Endothelial cell of umbilical vein (primary cell): Measurements from ENCODE around the gene CELSR1. TPM values are rescaled to one million over a fixed set of nuclear protein-coding genes. Genes with fewer than 3 reads are reported as not detected.

Experiments
- BruUV-seq: library from RNA; stranded (reverse); fragments of 400-500 nt; replicated peaks from 2 replicates; lab custom pipeline; 2021; lab: Mats Ljungman, UMichigan
- CTCF ChIA-PET: fragments of 300-600, 350-600 bp; sonication (Branson Sonifier 250); formaldehyde crosslinking; loops from one replicate; lab custom pipeline; 2021; ENCODE audit warnings: antibody characterized with exemption, inconsistent platforms; lab: Charles Lee
- POLR2A ChIA-PET: fragments of 300-600, 350-600 bp; sonication (Branson Sonifier 250); formaldehyde crosslinking; loops from one replicate; lab custom pipeline; 2021; ENCODE audit warnings: antibody characterized with exemption, inconsistent platforms; lab: Charles Lee
- DNase-seq: peaks from one replicate; pipeline ENCODE4 v3.0.0-alpha.2; 2011; ENCODE audit warnings: low read depth, low spot score
- FAIRE-seq: peaks from 2 replicates; lab custom pipeline; 2011; peaks lifted over from hg19 to GRCh38; lab: Jason Lieb, UNC
- H2AFZ ChIP-seq: 2 replicates; pipeline ENCODE4 v1.6.0; 2012; ENCODE audit warnings: low read depth, low read length, control low read depth, inconsistent platforms
- H3K27ac ChIP-seq: 2 replicates; pipeline ENCODE4 v1.5.1; 2011; ENCODE audit warnings: low read depth, mild to moderate bottlenecking, control low read depth, low read length, moderate library complexity; ENCODE audit not compliant: insufficient read depth
- H3K27me3 ChIP-seq, 2 experiments: 2 replicates each; pipeline versions ENCODE4 v1.6.0 to v1.6.1; 2011; ENCODE audit warnings: low read length in 2 of 2, mixed read lengths in 1 of 2; ENCODE audit not compliant: control insufficient read depth in 2 of 2, insufficient read depth in 2 of 2
- H3K36me3 ChIP-seq, 2 experiments: 2 replicates in 1 of 2; 3 replicates in 1 of 2; pipeline ENCODE4 v1.5.1; 2011; ENCODE audit warnings: low read length in 2 of 2, mild to moderate bottlenecking in 1 of 2, moderate library complexity in 1 of 2; ENCODE audit not compliant: control insufficient read depth in 2 of 2, insufficient read depth in 2 of 2; ENCODE audit errors: extremely low read depth in 1 of 2
- H3K4me1 ChIP-seq: 3 replicates; pipeline ENCODE4 v1.5.1; 2011; ENCODE audit warnings: mild to moderate bottlenecking, low read length; ENCODE audit not compliant: control insufficient read depth, insufficient read depth; ENCODE audit errors: extremely low read depth
- H3K4me2 ChIP-seq: 2 replicates; pipeline ENCODE4 v1.6.1; 2011; ENCODE audit warnings: low read length, control low read depth, mixed read lengths; ENCODE audit not compliant: insufficient read depth
- H3K4me3 ChIP-seq, 3 experiments: fragments of 200-600 bp in 1 of 3; sonication (generic), shearing (Covaris generic) in 1 of 3; replicated peaks in 1 of 3; 2 replicates each; pipeline ENCODE4 v1.5.1; 2011 to 2016; ENCODE audit warnings: control low read depth in 3 of 3, low read length in 3 of 3, mild to moderate bottlenecking in 2 of 3, inconsistent platforms in 1 of 3, low read depth in 1 of 3, moderate library complexity in 1 of 3; ENCODE audit not compliant: insufficient read depth in 1 of 3
- H3K79me2 ChIP-seq: 2 replicates; pipeline ENCODE4 v1.6.0; 2012; ENCODE audit warnings: low read length, inconsistent platforms; ENCODE audit not compliant: control insufficient read depth, insufficient read depth
- H3K9ac ChIP-seq: replicated peaks from 2 replicates; pipeline ENCODE3; 2011; ENCODE audit warnings: low read length, control low read depth; ENCODE audit not compliant: insufficient read depth; ENCODE audit errors: extremely low read depth
- H3K9me1 ChIP-seq: replicated peaks from 3 replicates; pipeline ENCODE4 v1.6.0; 2011; ENCODE audit warnings: mild to moderate bottlenecking, low read length; ENCODE audit not compliant: control insufficient read depth, insufficient read depth; ENCODE audit errors: extremely low read depth
- H3K9me3 ChIP-seq: replicated peaks from 2 replicates; pipeline ENCODE4 v1.5.1; 2012; ENCODE audit warnings: low read length, inconsistent platforms; ENCODE audit not compliant: control insufficient read depth, insufficient read depth
- H4K20me1 ChIP-seq: replicated peaks from 2 replicates; pipeline ENCODE3; 2011; ENCODE audit warnings: mild to moderate bottlenecking, low read length; ENCODE audit not compliant: control insufficient read depth, insufficient read depth; ENCODE audit errors: extremely low read depth
- EZH2 ChIP-seq: IDR thresholded peaks from 2 replicates; pipeline ENCODE4 v1.6.1; 2012; ENCODE audit warnings: borderline replicate concordance, low read depth, mild to moderate bottlenecking, moderate library complexity, low read length, inconsistent platforms; ENCODE audit not compliant: severe bottlenecking
- FOS ChIP-seq: IDR thresholded peaks from 2 replicates; pipeline ENCODE4 v1.6.1; 2011; ENCODE audit warnings: mild to moderate bottlenecking, low read length, moderate library complexity, borderline replicate concordance; ENCODE audit not compliant: insufficient read depth
- GATA2 ChIP-seq: IDR thresholded peaks from 2 replicates; pipeline ENCODE4 v1.7.0; 2011; ENCODE audit warnings: low read depth, mild to moderate bottlenecking, moderate library complexity, mixed read lengths, low read length; ENCODE audit not compliant: insufficient read length, insufficient read depth
- JUN ChIP-seq: IDR thresholded peaks from 2 replicates; pipeline ENCODE4 v1.6.1; 2011; ENCODE audit warnings: borderline replicate concordance, low read depth; ENCODE audit not compliant: insufficient read length, insufficient read depth
- MAX ChIP-seq: IDR thresholded peaks from 2 replicates; pipeline ENCODE4 v1.6.1; 2011; ENCODE audit not compliant: insufficient read depth, insufficient read length
- MYC ChIP-seq: IDR thresholded peaks from one replicate; pipeline ENCODE4 v1.6.1; 2011; ENCODE audit warnings: mild to moderate bottlenecking, low read depth, low read length
- POLR2A ChIP-seq: IDR thresholded peaks from 2 replicates; pipeline ENCODE4 v1.6.1; 2012; ENCODE audit warnings: low read depth, mild to moderate bottlenecking, control low read depth, low read length
- POLR2AphosphoS5 ChIP-seq: IDR thresholded peaks from 2 replicates; pipeline ENCODE4 v1.6.1; 2012; ENCODE audit warnings: low read depth, mild to moderate bottlenecking, control low read depth, low read length, moderate library complexity; ENCODE audit not compliant: insufficient read depth
- dilution Hi-C: fragments of 300-500 bp; cut with MboI; formaldehyde crosslinking; loops from one replicate; pipeline ENCODE4 v1.15.0; 2019; ENCODE audit warnings: low sequenced_read_pairs; ENCODE audit not compliant: extremely low pct_ligation_motif_present
- intact Hi-C: fragments of 100-400 bp; cut with micrococcal nuclease; formaldehyde crosslinking; loops from one replicate; pipeline ENCODE4 v1.10.0; 2022
- polyA plus RNA-seq, 4 experiments: library from polyadenylated mRNA; depleted of rRNA in 3 of 4; stranded (reverse) in 3 of 4; unstranded in 1 of 4; fragments of >200 nt; gene quantifications; 2 replicates each; pipeline versions ENCODE4 v1.2.1 to v1.2.3, GENCODE V29; 2011 to 2012; ENCODE audit warnings: missing spikeins in 1 of 4
- total RNA-seq: library from RNA; stranded (reverse); gene quantifications from 2 replicates; pipeline ENCODE4 v1.2.3, GENCODE V29; 2021
- TF ChIP-seq, protein P1 (sequence below), 2 donors: IDR thresholded peaks; 1 replicate in 1 of 2; 2 replicates in 1 of 2; pipeline ENCODE4 v1.5.1; 2011; ENCODE audit warnings: low read length in 2 of 2, mild to moderate bottlenecking in 2 of 2, moderate library complexity in 2 of 2, control low read depth in 1 of 2, inconsistent platforms in 1 of 2, low read depth in 1 of 2; ENCODE audit not compliant: insufficient read depth in 1 of 2; ENCODE audit errors: extremely low read depth in 1 of 2

Gene CELSR1
- total and polyA plus RNA-seq, 2 donors (not counting 3 experiments of a cell fraction or from before 2014, with no cell fraction given), result 3.7 to 5.4 TPM

DNA sequence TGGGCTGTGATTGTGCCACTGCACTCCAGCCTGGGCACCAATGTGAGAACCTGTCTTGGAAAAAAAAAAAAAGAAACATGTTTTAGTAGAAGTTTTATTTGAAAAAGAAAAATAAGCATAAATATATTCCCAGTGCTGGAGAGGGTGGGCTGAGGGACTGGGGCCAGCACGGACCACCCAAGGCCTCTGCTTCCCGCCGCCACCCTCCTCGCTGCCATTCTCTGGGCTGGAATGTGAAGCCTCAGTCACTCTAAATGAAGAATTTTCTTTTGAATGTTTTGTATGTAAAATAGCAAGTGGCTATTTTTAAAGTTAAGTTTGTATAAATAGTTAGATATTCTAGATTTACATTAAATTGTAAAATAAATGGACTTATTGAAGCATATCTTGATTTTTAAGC is 207.0 kb downstream of the CELSR1 start:
- Histone ChIP-seq H3K27ac (no peak overlapping the region), H3K79me2 (no peaks in the 10 kb centered on the region), H3K9ac (no peak overlapping the region), H3K9me3 (no peaks in the 10 kb centered on the region), H3K4me3 (no peak overlapping the region), H4K20me1 (no peaks in the 10 kb centered on the region), H3K9me1 (no peaks in the 10 kb centered on the region), H2AFZ (no peak overlapping the region), H3K4me2 (no peak overlapping the region), H3K4me1 (no peaks in the 10 kb centered on the region), H3K36me3 (peaks cover 6% of the 10 kb centered on the region in 2 experiments), H3K27me3 (no peaks in the 10 kb centered on the region)
- BruUV-seq, result no TSS peak
- ChIA-PET POLR2A (no interaction called here), CTCF (interaction anchor here (0.9 kb wide), 1 partner anchor 324 kb away, joined by 3 read pairs; no protein-coding TSS in a partner anchor)
- DNase-seq, result no peak
- FAIRE-seq, result no peak
- intact Hi-C loops, result no loop called here
- dilution Hi-C loops, result no loop called here
- no peak for TF ChIP-seq MAX
- TF ChIP-seq POLR2A, result no peak
- no peak for TF ChIP-seq MYC
- TF ChIP-seq FOS, result no peak
- TF ChIP-seq, protein P1, sequence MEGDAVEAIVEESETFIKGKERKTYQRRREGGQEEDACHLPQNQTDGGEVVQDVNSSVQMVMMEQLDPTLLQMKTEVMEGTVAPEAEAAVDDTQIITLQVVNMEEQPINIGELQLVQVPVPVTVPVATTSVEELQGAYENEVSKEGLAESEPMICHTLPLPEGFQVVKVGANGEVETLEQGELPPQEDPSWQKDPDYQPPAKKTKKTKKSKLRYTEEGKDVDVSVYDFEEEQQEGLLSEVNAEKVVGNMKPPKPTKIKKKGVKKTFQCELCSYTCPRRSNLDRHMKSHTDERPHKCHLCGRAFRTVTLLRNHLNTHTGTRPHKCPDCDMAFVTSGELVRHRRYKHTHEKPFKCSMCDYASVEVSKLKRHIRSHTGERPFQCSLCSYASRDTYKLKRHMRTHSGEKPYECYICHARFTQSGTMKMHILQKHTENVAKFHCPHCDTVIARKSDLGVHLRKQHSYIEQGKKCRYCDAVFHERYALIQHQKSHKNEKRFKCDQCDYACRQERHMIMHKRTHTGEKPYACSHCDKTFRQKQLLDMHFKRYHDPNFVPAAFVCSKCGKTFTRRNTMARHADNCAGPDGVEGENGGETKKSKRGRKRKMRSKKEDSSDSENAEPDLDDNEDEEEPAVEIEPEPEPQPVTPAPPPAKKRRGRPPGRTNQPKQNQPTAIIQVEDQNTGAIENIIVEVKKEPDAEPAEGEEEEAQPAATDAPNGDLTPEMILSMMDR (IDR thresholded peaks at IDR 0.05; ENCODE audit: extremely low read depth in 1 of 2, insufficient read depth in 1 of 2, low read depth in 1 of 2, low read length in 2 of 2), result no peak
- no peak for TF ChIP-seq JUN
- no peak for TF ChIP-seq EZH2
- TF ChIP-seq POLR2AphosphoS5, result no peak
- TF ChIP-seq GATA2, result no peak
